ENCODE results near the gene MICU1. TPM values are rescaled to one million over a fixed set of nuclear protein-coding genes. Genes with fewer than 3 reads are reported as not detected.

The MICU1 gene
- total and polyA plus RNA-seq, 2 of the 13 experiments (the other 11 are each of a cell fraction or from before 2014, with no cell fraction given): 32.5 to 56.1 TPM

GRCh38 chr10:72354356-72355213, 271.3 kb downstream of the MICU1 start, which contains the start of gene DNAJB12 (continued):
- TF ChIP-seq ATF7-NPFF (CRISPR knock-in tag; IDR thresholded peaks at IDR 0.05; ENCODE audit: low read depth): peak; percentile 57; the same call in 1 of the 2 replicates
- TF ChIP-seq ZNF597 (CRISPR knock-in tag; IDR thresholded peaks at IDR 0.05): no peak
- peak; percentile 77 for TF ChIP-seq TAF1 (CRISPR knock-in tag; IDR thresholded peaks at IDR 0.05)
- no peak for TF ChIP-seq ADNP (CRISPR knock-in tag; IDR thresholded peaks at IDR 0.05)
- TF ChIP-seq ZNF30 (CRISPR knock-in tag; IDR thresholded peaks at IDR 0.05): no peak

- Histone ChIP-seq H4K20me1 (ENCODE audit: insufficient read depth, low read length) (no peaks in the 10 kb centered on the region), H2AFZ (ENCODE audit: low read length) (no peak overlapping the region), H3K27me3 (ENCODE audit: control insufficient read depth in 1 of 2, insufficient read depth in 2 of 2, low read length in 2 of 2) (no peaks in the 10 kb centered on the region; a peak in 1 of 5 replicates), H3K79me2 (ENCODE audit: insufficient read depth, low read length) (peaks cover 36% of the 10 kb centered on the region), H3K4me2 (ENCODE audit: low read depth, low read length) (peak overlapping the region; percentile 91), H3K27ac (ENCODE audit: extremely low read length, insufficient read depth, low read length) (peak overlapping the region; percentile 97), H3K9ac (ENCODE audit: insufficient read depth, low read depth, low read length) (peak overlapping the region; percentile 95), H3K9me3 (ENCODE audit: low read length) (no peaks in the 10 kb centered on the region), H3K36me3 (replicated peaks in 1 of 2; ENCODE audit: control insufficient read depth in 1 of 2, insufficient read depth in 2 of 2, low read length in 2 of 2) (peaks cover 6 to 17% of the 10 kb centered on the region in 2 experiments), H3K4me3 (replicated peaks in 1 of 3; ENCODE audit: insufficient read depth in 1 of 3, low read depth in 2 of 3, low read length in 3 of 3) (peak overlapping the region; percentile 75 to 96 (median 94)), H3K4me1 (ENCODE audit: insufficient read depth, low read length) (peaks cover 24% of the 10 kb centered on the region)
- 0% methylated on average over 9 of the region's 23 CpGs for WGBS (ENCODE audit: low lambda C conversion rate)
- ChIA-PET CTCF (ENCODE audit: low intra/inter-chr PET ratio, low total read pairs) (no interaction called here), POLR2A (interaction anchor here (0.8 to 1.7 kb wide), 6 partner anchors 12 to 893 kb away, joined by 3 to 7 read pairs (median 4); partner anchors contain the start of gene DNAJC9)
- DNase-seq (ENCODE audit: low spot score): no peak
- ATAC-seq: peak; percentile 27
- in situ Hi-C loops (cut with HindIII; ENCODE audit: extremely low pct_ligation_motif_present, low pct_unique_long_range_greater_than_20kb): no loop called here
- intact Hi-C loops (cut with micrococcal nuclease; ENCODE audit: unreplicated experiment): no loop called here
- TSS peak; percentile 61 for BruUV-seq (replicated peaks)
- no peak for FAIRE-seq
- no peak for TF ChIP-seq ZNF138 (CRISPR knock-in tag; IDR thresholded peaks at IDR 0.05; ENCODE audit: low read depth)
- no peak for TF ChIP-seq ISX (CRISPR knock-in tag; conservative IDR thresholded peaks at IDR 0.05)
- no peak for TF ChIP-seq ZNF460 (CRISPR knock-in tag; IDR thresholded peaks at IDR 0.05; ENCODE audit: borderline replicate concordance)
- no peak; the same call in 1 of the 2 replicates for TF ChIP-seq ZNF280B (CRISPR knock-in tag; IDR thresholded peaks at IDR 0.05; ENCODE audit: borderline replicate concordance)
- 0 out of 2 replicates have a peak, but pooled peaks have one; percentile 3 for TF ChIP-seq HES4 (CRISPR knock-in tag; IDR thresholded peaks at IDR 0.05; ENCODE audit: borderline replicate concordance)
- no peak for TF ChIP-seq ZNF550 (CRISPR knock-in tag; IDR thresholded peaks at IDR 0.05; ENCODE audit: borderline replicate concordance)
- no peak for TF ChIP-seq ZFP82 (CRISPR knock-in tag; IDR thresholded peaks at IDR 0.05; ENCODE audit: borderline replicate concordance)
- TF ChIP-seq ZSCAN25 (CRISPR knock-in tag; IDR thresholded peaks at IDR 0.05): no peak
- TF ChIP-seq ZFYVE20 (CRISPR knock-in tag; IDR thresholded peaks at IDR 0.05; ENCODE audit: borderline replicate concordance, low read depth): no peak
- TF ChIP-seq ZNF670 (CRISPR knock-in tag; IDR thresholded peaks at IDR 0.05; ENCODE audit: borderline replicate concordance): no peak
- TF ChIP-seq ZNF329 (CRISPR knock-in tag; IDR thresholded peaks at IDR 0.05; ENCODE audit: low read depth): no peak
- no peak for TF ChIP-seq ZNF296 (CRISPR knock-in tag; conservative IDR thresholded peaks at IDR 0.05)
Measured at GRCh38 chr10:72353965-72354355, 271.9 kb downstream of the MICU1 start.

All from HepG2 (cell line).